Neural cell (in vitro differentiated cells): ENCODE data around the gene ENGASE. TPM values are rescaled to one million over a fixed set of nuclear protein-coding genes. Genes with fewer than 3 reads are reported as not detected.

ENCODE experiments used
- H2AFZ ChIP-seq: fragments of 200-600, 300-800 bp; sonication (generic), shearing (Covaris generic); 2 replicates; pipeline ENCODE4 v1.6.0; 2014; ENCODE audit warnings: low read depth, mild to moderate bottlenecking, antibody characterized with exemption, low read length, moderate library complexity
- H3F3A ChIP-seq: fragments of 200-600 bp; shearing (Covaris generic); 2 replicates; pipeline ENCODE4 v1.6.1; 2016; ENCODE audit warnings: mild to moderate bottlenecking, moderate library complexity, mixed read lengths, antibody characterized with exemption, low read length; ENCODE audit not compliant: insufficient read depth, poor library complexity, severe bottlenecking
- H3K27ac ChIP-seq: fragments of 200-600, 300-800 bp; sonication (generic), shearing (Covaris generic); 2 replicates; pipeline ENCODE4 v1.5.1; 2014; ENCODE audit warnings: mild to moderate bottlenecking, low read length, moderate library complexity
- H3K27me3 ChIP-seq: fragments of 300-800, 200-600 bp; sonication (generic), shearing (Covaris generic); 2 replicates; pipeline ENCODE4 v1.6.0; 2014; ENCODE audit warnings: mild to moderate bottlenecking, low read depth, low read length, moderate library complexity; ENCODE audit not compliant: insufficient read depth
- H3K36me3 ChIP-seq: fragments of 300-800, 200-600 bp; sonication (generic), shearing (Covaris generic); 2 replicates; pipeline ENCODE4 v1.5.1; 2014; ENCODE audit warnings: mild to moderate bottlenecking, antibody characterized with exemption, low read length, moderate library complexity; ENCODE audit not compliant: insufficient read depth
- H3K4me2 ChIP-seq: fragments of 300-800, 200-600 bp; sonication (generic), shearing (Covaris generic); 2 replicates; pipeline ENCODE4 v1.6.0; 2014; ENCODE audit warnings: mild to moderate bottlenecking, low read length
- H3K4me3 ChIP-seq: fragments of 300-800, 200-600 bp; sonication (generic), shearing (Covaris generic); 2 replicates; pipeline ENCODE4 v1.5.1; 2014; ENCODE audit warnings: mild to moderate bottlenecking, low read length, moderate library complexity
- H3K79me2 ChIP-seq: fragments of 200-600 bp; shearing (Covaris generic); replicated peaks from 2 replicates; pipeline ENCODE4 v1.6.0; 2014; ENCODE audit warnings: mild to moderate bottlenecking, low read length, moderate library complexity; ENCODE audit not compliant: insufficient read depth
- H3K9ac ChIP-seq: fragments of 300-800, 200-600 bp; sonication (generic), shearing (Covaris generic); 2 replicates; pipeline ENCODE4 v1.6.1; 2016; ENCODE audit warnings: mild to moderate bottlenecking, low read length, mixed read lengths
- H3K9me2 ChIP-seq: fragments of 200-600 bp; shearing (Covaris generic); 2 replicates; pipeline ENCODE4 v1.6.1; 2016; ENCODE audit warnings: mild to moderate bottlenecking, low read length, mixed read lengths; ENCODE audit not compliant: insufficient read depth
- H3K9me3 ChIP-seq: fragments of 200-600, 300-800 bp; sonication (generic), shearing (Covaris generic); 2 replicates; pipeline ENCODE4 v1.6.1; 2016; ENCODE audit warnings: mild to moderate bottlenecking, mixed run types, low read length, moderate library complexity, mixed read lengths
- H4K20me1 ChIP-seq: fragments of 200-600 bp; shearing (Covaris generic); 2 replicates; pipeline ENCODE4 v1.6.1; 2016; ENCODE audit warnings: mild to moderate bottlenecking, mixed run types; ENCODE audit not compliant: insufficient read depth
- EP300 ChIP-seq: fragments of 450-650 bp; conservative IDR thresholded peaks from 2 replicates; pipeline ENCODE4 v1.6.1; 2014; ENCODE audit warnings: antibody characterized with exemption, mild to moderate bottlenecking, moderate library complexity; ENCODE audit not compliant: poor library complexity, severe bottlenecking
- EZH2 ChIP-seq: fragments of 200-600, 300-800 bp; shearing (Covaris generic), sonication (generic); IDR thresholded peaks from 2 replicates; pipeline ENCODE4 v1.6.1; 2014; ENCODE audit warnings: antibody characterized with exemption, low read length, borderline replicate concordance, mild to moderate bottlenecking; ENCODE audit not compliant: insufficient read depth, poor library complexity, severe bottlenecking
- MXI1 ChIP-seq: fragments of 450-650 bp; conservative IDR thresholded peaks from 2 replicates; pipeline ENCODE4 v1.6.1; 2014; ENCODE audit warnings: antibody characterized with exemption, mild to moderate bottlenecking; ENCODE audit not compliant: poor library complexity, severe bottlenecking
- POLR2AphosphoS5 ChIP-seq: IDR thresholded peaks from 2 replicates; pipeline ENCODE4 v1.6.1; 2012
- RAD21 ChIP-seq: fragments of 450-650 bp; conservative IDR thresholded peaks from 2 replicates; pipeline ENCODE4 v1.6.1; 2014; ENCODE audit warnings: antibody characterized with exemption, mild to moderate bottlenecking, moderate library complexity
- REST ChIP-seq: IDR thresholded peaks from 2 replicates; pipeline ENCODE4 v1.6.1; 2012; ENCODE audit warnings: borderline replicate concordance
- SMC3 ChIP-seq: fragments of 450-650 bp; conservative IDR thresholded peaks from 2 replicates; pipeline ENCODE4 v1.6.1; 2014; ENCODE audit warnings: antibody characterized with exemption, mild to moderate bottlenecking, moderate library complexity; ENCODE audit not compliant: poor library complexity
- TAF1 ChIP-seq: IDR thresholded peaks from 2 replicates; pipeline ENCODE4 v1.6.1; 2012; ENCODE audit warnings: low read depth
- polyA plus RNA-seq: library from polyadenylated mRNA; depleted of rRNA; stranded (reverse); fragments of >200 nt; gene quantifications from 2 replicates; pipeline ENCODE4 v1.2.3, GENCODE V29; 2014
- TF ChIP-seq, protein P1 (sequence below): fragments of 450-650 bp; IDR thresholded peaks from 2 replicates; pipeline ENCODE4 v1.5.1; 2014; ENCODE audit warnings: antibody characterized with exemption, mild to moderate bottlenecking, moderate library complexity; ENCODE audit not compliant: poor library complexity, severe bottlenecking

ENGASE gene
- polyA plus RNA-seq, 1 donor from 2014 or later: 13.0 TPM

- no peak overlapping the region for H3K27ac ChIP-seq
- no peaks in the 10 kb centered on the region for H3K27me3 ChIP-seq
Observed at GRCh38 chr17:79115487-79115886, 40.9 kb downstream of the ENGASE start.

DNA sequence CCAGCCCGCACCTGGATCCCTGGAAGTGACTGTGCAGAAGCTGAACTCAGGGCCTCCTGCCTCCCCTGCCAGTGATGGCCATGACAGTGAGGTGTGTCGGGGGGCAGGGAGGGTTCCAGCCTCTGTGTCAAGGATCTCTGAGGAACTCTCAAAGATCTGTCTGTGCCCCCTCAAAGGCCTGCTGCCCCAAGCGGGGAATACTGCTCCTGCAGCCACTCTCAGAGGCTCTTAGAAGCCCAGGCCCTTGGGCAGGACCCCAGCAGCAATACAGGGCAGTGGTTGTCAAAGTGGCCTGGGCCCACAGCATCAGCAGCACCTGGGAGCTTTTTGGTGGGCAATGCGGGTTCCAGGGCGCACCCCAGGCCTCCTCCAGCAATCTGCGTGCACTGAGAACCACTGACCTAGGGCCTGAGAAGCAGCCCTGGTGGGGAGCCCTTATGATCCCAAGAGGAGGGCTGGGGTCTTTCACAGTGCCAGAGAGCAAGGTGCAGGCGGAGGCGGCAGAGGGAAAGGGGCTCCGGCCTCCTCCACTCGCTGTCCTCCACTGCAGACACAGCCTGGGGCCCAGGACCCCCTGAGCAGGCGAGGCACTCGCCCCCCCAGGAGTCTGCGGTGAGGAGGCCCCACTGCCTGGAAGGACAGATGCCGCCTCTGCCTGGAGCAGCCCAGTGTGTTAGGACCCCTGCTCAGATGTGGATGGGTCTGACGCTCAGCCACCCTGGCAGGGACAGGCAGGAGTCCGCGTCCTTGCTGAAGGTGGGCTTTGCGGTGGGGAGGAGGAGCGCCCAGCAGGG, 42.1 kb downstream of the ENGASE start:
- no peak overlapping the region for H3K9ac ChIP-seq
- no peak overlapping the region for H3K4me3 ChIP-seq
- H3K9me2 ChIP-seq: no peaks in the 10 kb centered on the region
- no peaks in the 10 kb centered on the region for H4K20me1 ChIP-seq
- H3K27me3 ChIP-seq: no peaks in the 10 kb centered on the region
- no peak overlapping the region for H3K4me2 ChIP-seq
- no peaks in the 10 kb centered on the region for H3K36me3 ChIP-seq
- no peak overlapping the region for H2AFZ ChIP-seq
- TF ChIP-seq EP300 (no peak), SMC3 (no peak), MXI1 (no peak)
- H3F3A ChIP-seq: no peaks in the 10 kb centered on the region
- no peak overlapping the region for H3K27ac ChIP-seq
- H3K79me2 ChIP-seq: no peaks in the 10 kb centered on the region
- no peaks in the 10 kb centered on the region for H3K9me3 ChIP-seq

More at GRCh38 chr17:79115487-79115886, 40.9 kb downstream of the ENGASE start:
- no peak overlapping the region for H2AFZ ChIP-seq
- H3K36me3 ChIP-seq: no peaks in the 10 kb centered on the region
- no peaks in the 10 kb centered on the region for H3F3A ChIP-seq
- no peaks in the 10 kb centered on the region for H3K79me2 ChIP-seq
- H3K9ac ChIP-seq: no peak overlapping the region
- no peaks in the 10 kb centered on the region for H3K9me2 ChIP-seq
- no peak overlapping the region for H3K4me3 ChIP-seq
- H4K20me1 ChIP-seq: no peaks in the 10 kb centered on the region
- H3K9me3 ChIP-seq: no peaks in the 10 kb centered on the region
- no peak for TF ChIP-seq RAD21
- no peak for TF ChIP-seq EP300
- TF ChIP-seq POLR2AphosphoS5: no peak
- TF ChIP-seq REST: no peak
- no peak for TF ChIP-seq MXI1
- no peak for TF ChIP-seq SMC3
- TF ChIP-seq, protein P1, sequence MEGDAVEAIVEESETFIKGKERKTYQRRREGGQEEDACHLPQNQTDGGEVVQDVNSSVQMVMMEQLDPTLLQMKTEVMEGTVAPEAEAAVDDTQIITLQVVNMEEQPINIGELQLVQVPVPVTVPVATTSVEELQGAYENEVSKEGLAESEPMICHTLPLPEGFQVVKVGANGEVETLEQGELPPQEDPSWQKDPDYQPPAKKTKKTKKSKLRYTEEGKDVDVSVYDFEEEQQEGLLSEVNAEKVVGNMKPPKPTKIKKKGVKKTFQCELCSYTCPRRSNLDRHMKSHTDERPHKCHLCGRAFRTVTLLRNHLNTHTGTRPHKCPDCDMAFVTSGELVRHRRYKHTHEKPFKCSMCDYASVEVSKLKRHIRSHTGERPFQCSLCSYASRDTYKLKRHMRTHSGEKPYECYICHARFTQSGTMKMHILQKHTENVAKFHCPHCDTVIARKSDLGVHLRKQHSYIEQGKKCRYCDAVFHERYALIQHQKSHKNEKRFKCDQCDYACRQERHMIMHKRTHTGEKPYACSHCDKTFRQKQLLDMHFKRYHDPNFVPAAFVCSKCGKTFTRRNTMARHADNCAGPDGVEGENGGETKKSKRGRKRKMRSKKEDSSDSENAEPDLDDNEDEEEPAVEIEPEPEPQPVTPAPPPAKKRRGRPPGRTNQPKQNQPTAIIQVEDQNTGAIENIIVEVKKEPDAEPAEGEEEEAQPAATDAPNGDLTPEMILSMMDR: no peak
- TF ChIP-seq EZH2: no peak
- no peak for TF ChIP-seq TAF1
- no peak overlapping the region for H3K4me2 ChIP-seq
